Measurements from ENCODE around the gene CCDC194.
"Not testable (repeated sequence)": the region's sequence is repeated elsewhere in the genome, so short reads cannot be mapped to it uniquely, and the experiment has no call there.

The CCDC194 gene

DNA sequence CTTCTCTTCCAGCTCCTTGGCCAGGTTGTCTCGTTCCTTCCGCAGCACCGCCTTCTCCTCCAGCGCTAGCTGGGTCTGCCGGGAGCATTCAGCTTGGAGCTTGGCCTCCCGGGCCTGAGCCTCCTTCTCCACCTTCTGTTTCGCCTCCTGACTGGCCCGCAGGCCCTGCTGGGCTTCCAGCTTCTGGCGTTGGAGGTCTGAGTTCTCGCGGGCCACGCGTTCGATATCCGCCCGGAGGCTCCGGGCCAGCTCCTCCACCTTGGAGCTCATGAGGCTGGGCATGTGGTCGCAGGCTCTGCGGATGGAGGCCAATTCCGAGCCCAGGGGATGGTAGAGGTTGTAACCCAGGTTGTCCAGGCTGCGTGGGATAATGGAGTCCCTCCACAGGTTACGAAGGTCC is 28.6 kb downstream of the CCDC194 start:
- DNase-seq, result no peak

DNA sequence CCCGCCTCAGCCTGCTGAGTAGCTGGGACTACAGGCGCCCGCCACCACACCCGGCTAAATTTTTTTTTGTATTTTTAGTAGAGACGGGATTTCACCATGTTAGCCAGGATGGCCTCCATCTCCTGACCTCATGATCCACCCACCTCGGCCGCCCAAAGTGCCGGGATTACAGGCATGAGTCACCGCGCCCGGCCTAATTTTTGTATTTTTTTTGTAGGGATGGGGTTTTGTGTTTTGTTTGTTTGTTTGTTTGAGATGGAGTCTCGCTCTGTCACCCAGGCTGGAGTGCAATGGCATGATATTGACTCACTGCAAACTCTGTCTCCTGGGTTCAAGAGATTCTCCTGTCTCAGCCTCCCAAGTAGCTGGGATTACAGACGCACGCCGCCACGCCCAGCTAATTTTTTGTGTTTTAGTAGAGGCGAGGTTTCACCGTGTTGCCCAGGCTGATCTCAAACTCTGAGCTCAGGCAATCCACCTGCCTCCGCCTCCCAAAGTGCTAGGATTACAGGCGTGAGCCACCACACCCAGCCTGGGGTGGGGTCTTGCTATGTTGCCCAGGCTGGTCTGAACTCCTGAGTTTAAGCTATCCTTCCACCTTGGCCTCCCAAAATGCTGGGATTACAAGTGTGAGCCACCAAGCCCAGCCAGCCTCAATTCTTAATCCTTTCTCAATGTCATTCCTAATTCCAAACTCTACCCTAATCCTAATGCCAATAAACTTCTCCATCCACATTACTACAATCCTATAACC is 30.0 kb downstream of the CCDC194 start:
- DNase-seq, result not testable (repeated sequence)

GRCh38 chr19:17359905-17360800 is 33.8 kb downstream of the CCDC194 start:
- DNase-seq, result no peak

- DNase-seq, result no peak
These were observed 35.6 kb downstream of the CCDC194 start for GRCh38 chr19:17358395-17358794.

- DNase-seq, result no peak
These were observed 36.3 kb downstream of the CCDC194 start for GRCh38 chr19:17357724-17358123.

DNA sequence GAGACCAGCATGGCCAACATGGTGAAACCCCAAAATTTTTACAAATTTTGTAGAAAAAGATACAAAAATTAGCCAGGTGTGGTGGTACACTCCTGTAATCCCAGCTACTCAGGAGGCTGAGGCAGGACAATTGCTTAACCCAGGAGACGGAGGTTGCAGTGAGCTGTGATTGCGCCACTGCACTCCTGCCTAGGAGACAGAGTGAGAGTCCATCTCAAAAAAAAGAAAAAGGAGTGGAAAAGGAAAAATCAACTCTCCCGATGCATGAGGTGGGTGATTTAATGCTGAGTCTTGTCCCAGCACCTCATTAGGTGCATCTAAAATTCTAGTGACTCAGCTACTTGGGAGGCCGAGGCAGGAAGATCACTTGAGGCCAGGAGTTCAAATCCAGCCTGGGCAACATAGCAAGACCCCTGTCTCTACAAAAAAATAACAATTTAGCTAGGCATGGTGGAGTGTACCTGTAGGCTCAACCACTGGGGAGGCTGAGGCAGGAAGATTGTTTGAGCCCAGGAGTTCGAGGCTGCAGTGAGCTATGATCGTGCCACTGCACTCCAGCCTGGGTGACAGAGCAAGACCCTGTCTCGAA is 36.8 kb downstream of the CCDC194 start:
- DNase-seq, result no peak

- no peak for DNase-seq
These were observed 40.6 kb downstream of the CCDC194 start for GRCh38 chr19:17353386-17353785.

DNA sequence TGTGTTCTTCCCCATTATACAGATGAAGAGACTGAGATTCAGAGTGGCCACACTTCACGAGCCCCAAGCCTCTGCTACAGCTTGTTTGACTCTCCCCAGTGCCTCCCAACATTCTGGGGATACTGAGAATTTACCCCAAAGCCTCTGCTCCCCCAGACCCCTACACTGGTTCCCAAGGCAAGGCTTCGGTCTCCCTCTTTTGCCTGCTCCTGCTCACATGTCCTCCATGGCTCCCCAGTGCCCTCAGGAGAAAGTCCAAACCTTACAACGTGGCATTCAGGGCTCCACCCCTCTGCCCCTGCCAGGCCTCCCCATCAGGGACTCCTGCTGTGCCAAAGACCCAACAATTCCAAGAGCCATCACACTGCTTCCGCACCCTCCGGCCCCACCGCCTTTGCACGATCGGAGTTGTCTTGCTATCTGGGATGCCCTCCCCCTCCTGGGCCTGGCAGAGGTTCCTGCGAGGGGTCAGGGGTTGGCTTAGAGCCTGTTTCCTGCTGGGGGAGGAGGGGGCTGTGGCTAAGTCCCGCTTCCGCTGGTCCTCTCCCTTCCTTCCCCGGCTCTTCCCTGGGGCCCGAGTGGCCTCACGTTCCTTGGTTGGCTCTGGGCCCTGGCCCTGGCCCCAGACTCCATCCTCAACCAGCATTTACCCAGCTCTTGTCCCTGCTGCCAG is 41.3 kb downstream of the CCDC194 start:
- no peak for DNase-seq

DNA sequence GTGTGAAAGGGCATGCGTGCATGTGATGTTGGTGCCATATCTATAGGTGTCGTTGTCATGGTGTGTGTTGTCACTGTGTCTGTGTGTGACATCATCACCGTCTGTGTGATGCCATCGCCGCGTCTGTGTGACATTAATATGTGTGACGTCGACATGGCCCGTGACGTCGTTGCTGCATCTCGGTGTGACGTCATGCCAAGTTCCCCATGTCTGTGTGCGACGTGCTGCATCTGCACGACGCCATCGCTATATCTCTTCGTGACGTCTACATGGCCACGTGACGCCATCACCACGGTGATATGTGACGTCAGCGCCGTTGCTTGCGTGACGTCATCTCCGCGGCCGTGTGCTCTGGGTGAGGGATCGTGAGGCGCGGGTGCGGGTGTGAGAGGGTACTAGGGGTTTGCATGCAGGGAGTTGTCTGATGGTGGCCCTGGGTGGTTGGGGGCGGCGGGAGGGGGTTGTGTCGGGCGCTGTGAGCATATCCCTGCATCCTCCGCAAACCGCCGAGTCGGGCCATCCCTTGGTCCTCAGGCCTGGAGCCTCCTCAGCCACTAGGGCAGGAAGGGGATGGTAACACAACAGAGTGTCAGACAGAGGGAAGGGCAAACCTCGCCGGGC is 42.1 kb downstream of the CCDC194 start:
- no peak for DNase-seq

DNA sequence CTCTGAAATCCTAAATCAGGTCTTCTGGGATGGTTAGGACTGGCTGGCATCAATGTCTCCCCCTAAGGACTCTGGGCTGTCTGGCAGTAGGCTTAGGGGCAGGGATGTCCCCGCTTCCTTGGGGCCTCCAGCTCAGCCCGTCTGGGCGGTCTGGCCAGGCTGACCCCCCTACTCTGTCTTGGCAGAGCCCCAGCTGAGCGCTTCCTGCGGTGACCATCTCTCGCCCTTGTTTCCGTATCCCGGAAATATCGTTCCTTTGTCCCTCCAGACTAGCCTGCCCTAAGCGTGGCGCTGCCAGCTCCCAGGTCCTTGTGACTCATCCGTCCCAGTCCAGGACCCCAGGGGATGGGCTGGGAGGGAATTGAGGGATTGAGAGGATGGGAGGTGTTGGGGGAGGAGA is 45.3 kb downstream of the CCDC194 start:
- no peak for DNase-seq

- DNase-seq, result no peak
These were observed 46.1 kb downstream of the CCDC194 start for GRCh38 chr19:17347877-17348276.

DNA sequence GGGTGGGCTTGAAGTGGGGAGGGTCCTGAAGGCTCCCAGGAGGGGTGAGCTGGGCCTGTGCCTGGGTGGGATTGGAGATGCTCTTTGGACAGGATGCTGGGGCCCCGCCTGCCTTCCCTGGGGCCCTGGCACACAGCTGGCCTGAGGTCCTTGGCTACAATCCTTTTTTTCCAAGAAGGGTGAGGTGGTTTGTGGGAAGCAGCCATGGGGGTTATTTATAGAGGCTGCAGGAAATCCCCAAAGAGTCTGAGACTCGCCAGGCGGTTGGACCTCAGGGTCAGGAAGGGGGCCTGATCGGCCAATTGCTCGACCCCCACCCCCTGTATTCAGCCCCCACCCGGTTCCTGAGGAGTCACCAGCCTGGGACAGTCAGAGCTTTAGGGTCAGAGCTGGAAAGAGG is 46.6 kb downstream of the CCDC194 start:
- DNase-seq, result no peak

DNA sequence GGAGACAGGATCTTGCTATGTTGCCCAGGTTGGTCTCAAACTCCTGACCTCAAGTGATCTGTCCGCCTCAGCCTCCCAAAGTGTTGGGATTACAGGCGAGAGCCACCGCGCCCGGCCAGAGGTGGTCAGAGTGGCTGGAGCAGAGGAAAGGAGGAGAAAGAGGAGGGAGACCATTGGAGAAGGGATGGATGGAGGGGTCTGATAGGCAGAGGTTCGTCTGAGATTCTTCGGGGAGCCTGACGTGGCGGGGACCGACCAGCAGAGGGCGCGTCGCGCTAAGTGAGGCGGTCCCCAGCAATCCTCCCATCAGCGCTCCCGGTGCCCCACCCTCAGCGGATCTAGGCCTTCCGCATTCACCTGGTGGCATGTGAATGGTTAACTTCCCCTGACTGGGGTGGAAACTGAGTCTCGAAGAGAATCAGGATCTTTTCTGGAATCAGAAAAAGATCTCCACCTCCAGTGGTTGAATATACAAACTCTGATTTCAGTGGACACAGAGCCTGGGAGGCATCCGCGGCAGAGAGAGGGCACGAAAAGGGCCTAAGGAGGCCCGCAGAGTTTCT is 47.8 kb downstream of the CCDC194 start:
- peak; percentile 84 for DNase-seq

DNA sequence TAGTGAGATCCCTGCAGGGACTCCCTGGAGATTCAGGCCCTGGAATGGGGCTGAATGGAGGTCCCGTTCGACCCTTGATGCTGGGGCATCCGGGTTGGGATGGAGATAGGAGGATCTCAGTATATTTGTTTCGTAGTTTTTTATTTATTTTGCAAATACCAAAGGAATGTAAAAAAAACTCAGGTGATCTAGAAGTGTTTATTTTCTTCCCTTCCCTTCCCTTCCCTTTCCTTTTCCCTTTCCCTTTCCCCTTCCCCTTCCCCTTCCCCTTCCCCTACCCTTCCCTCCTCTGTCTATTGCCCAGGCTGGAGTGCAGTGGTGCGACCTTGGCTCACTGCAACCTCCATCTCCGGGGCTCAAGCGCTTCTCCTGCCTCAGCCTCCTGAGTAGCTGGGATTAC is 52.2 kb downstream of the CCDC194 start:
- DNase-seq, result no peak

DNA sequence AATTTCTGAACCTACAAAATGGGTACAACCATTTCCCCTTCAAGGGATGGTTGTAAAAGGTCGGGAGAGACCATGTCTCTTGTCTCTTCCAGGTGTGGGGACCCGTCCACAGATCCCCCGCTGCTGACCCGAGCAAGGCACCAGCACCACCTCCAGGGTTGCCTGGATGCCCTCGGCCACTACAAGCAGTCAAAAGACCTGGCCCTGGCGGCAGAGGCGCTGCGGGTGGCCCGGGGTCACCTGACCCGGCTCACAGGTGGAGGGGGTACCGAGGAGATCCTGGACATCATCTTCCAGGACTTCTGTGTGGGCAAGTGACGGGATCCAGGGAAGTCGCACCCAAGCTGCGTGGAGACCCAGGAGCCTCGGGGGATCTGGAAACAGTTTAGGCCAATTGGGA is 52.6 kb downstream of the CCDC194 start:
- no peak for DNase-seq

DNA sequence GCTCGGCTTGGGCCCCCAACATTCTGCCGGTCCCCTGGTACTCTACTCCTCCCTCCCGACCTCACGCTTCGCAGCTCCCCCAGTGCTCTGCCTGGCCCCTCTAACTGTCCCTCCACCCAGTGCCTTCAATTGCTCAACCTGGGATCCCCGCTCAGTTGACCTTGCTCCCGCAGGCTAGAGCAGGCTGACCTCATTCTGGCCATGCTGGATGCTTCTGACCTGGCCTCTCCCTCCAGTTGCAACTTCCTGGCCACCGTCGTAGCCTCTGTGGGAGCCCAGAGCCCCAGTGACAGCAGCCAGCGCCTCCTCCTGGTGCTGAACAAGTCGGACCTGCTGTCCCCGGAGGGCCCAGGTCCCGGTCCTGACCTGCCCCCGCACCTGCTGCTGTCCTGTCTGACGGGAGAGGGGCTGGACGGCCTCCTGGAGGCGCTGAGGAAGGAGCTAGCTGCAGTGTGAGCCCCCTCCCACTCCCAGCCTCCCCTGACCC is 53.1 kb downstream of the CCDC194 start:
- DNase-seq, result no peak

Data from activated CD4-positive, alpha-beta T cell treated with anti-CD3 and anti-CD28 coated beads, Interleukin-2, amount 50 U/mL, for 16 hours (primary cell).